ENCODE data around the gene ZDHHC14.

The ZDHHC14 gene

GRCh38 chr6:157655139-157655538, 274.1 kb downstream of the ZDHHC14 start:
- DNase-seq: no peak

- no peak for DNase-seq
Measured at GRCh38 chr6:157656437-157656997, 275.5 kb downstream of the ZDHHC14 start.

- DNase-seq: no peak
Measured at GRCh38 chr6:157657754-157658153, 276.8 kb downstream of the ZDHHC14 start.

- no peak for DNase-seq
Measured at GRCh38 chr6:157658301-157658700, 277.3 kb downstream of the ZDHHC14 start.

- no peak for DNase-seq
Measured at GRCh38 chr6:157659536-157660271, 278.7 kb downstream of the ZDHHC14 start.

GRCh38 chr6:157660414-157660813, 279.4 kb downstream of the ZDHHC14 start:
- peak; percentile 12 for DNase-seq

GRCh38 chr6:157661652-157662051, 280.7 kb downstream of the ZDHHC14 start:
- no peak for DNase-seq

- DNase-seq: no peak
Measured at GRCh38 chr6:157663261-157663660, 282.3 kb downstream of the ZDHHC14 start.

GRCh38 chr6:157665180-157665579, 284.2 kb downstream of the ZDHHC14 start:
- no peak for DNase-seq

- no peak for DNase-seq
Measured at GRCh38 chr6:157666729-157667128, 285.7 kb downstream of the ZDHHC14 start.

GRCh38 chr6:157667211-157668008, 286.4 kb downstream of the ZDHHC14 start:
- DNase-seq: no peak

GRCh38 chr6:157668009-157668401, 287.0 kb downstream of the ZDHHC14 start:
- DNase-seq: no peak

- DNase-seq: no peak
Measured at GRCh38 chr6:157668713-157669112, 287.7 kb downstream of the ZDHHC14 start.

GRCh38 chr6:157669323-157669722, 288.3 kb downstream of the ZDHHC14 start:
- DNase-seq: no peak

GRCh38 chr6:157669747-157670216, 288.8 kb downstream of the ZDHHC14 start:
- DNase-seq: no peak

GRCh38 chr6:157670466-157671186, 289.6 kb downstream of the ZDHHC14 start:
- no peak for DNase-seq

- no peak for DNase-seq
Measured at GRCh38 chr6:157672726-157673412, 291.9 kb downstream of the ZDHHC14 start.

- DNase-seq: no peak
Measured at GRCh38 chr6:157673596-157673995, 292.6 kb downstream of the ZDHHC14 start.

GRCh38 chr6:157674061-157674460, 293.1 kb downstream of the ZDHHC14 start:
- DNase-seq: no peak

- no peak for DNase-seq
Measured at GRCh38 chr6:157675831-157676230, 294.8 kb downstream of the ZDHHC14 start.

GRCh38 chr6:157676241-157676640, 295.3 kb downstream of the ZDHHC14 start:
- DNase-seq: no peak

GRCh38 chr6:157677235-157677634, 296.2 kb downstream of the ZDHHC14 start:
- DNase-seq: no peak

Data from NCI-H446 treated with DMSO at 0.1 percent for 48 hours (cell line).